ENCODE results near the gene ZNF746.
"Not testable (repeated sequence)": the region's sequence is repeated elsewhere in the genome, so short reads cannot be mapped to it uniquely, and the experiment has no call there.

Gene ZNF746

DNA sequence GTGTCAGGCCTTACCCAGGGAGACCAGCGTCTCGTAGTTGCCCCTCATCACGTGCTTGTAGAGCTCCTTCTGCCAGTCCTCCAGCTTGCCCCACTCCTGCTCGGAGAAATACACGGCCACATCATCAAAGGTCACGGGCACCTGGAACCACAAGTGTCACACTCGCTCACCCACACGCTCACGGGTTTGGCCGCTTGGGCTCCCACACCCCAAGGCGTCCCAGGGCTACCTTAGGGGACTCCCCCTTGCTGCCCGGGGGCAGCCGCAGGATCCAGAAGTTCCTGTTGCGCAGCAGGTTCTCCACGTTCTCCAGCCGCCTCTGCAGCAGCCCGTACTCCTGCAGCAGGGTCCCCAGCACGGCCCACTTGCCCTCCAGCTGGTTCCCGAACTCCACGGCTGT lies 3.6 kb downstream of the ZNF746 start:
- Histone ChIP-seq H3K36me3 (replicated peaks in 1 of 2; ENCODE audit: control insufficient read depth in 2 of 2, insufficient read depth in 2 of 2, low read length in 2 of 2) (peaks cover 36 to 67% of the 10 kb centered on the region in 2 donors), H3K27me3 (ENCODE audit: control insufficient read depth in 3 of 3, insufficient read depth in 3 of 3, low read depth in 1 of 3, low read length in 3 of 3) (peaks cover 0 to 11% (median 0%) of the 10 kb centered on the region in 3 experiments)
- not testable (repeated sequence) for H3K4me3 ChIP-seq (ENCODE audit: low read length in 2 of 2); H2AK5ac ChIP-seq (ENCODE audit: low read depth, low read length); H2BK5ac ChIP-seq (ENCODE audit: low read length); H3K14ac ChIP-seq (ENCODE audit: low read length); H3K9ac ChIP-seq (ENCODE audit: low read depth, low read length, poor library complexity); H3K4me2 ChIP-seq (ENCODE audit: insufficient read depth, low read length, poor library complexity, severe bottlenecking); H4K91ac ChIP-seq (ENCODE audit: low read depth, low read length, poor library complexity); H3K4me1 ChIP-seq (ENCODE audit: control insufficient read depth in 2 of 2, insufficient read depth in 1 of 2, low read depth in 1 of 2, low read length in 2 of 2); H2BK120ac ChIP-seq (ENCODE audit: low read depth, low read length); H3K27ac ChIP-seq (replicated peaks; ENCODE audit: low read length); H3K9me3 ChIP-seq (replicated peaks in 1 of 2; ENCODE audit: control insufficient read depth in 2 of 2, insufficient read depth in 1 of 2, low read depth in 1 of 2, low read length in 2 of 2); H3K4ac ChIP-seq (ENCODE audit: low read length); H2AFZ ChIP-seq (ENCODE audit: low read length); H3K23ac ChIP-seq (ENCODE audit: low read depth, low read length, poor library complexity); H3K18ac ChIP-seq (ENCODE audit: low read length); H4K8ac ChIP-seq (ENCODE audit: low read depth, low read length); H3K79me1 ChIP-seq (ENCODE audit: low read depth, low read length); DNase-seq (ENCODE audit: low spot score); H2BK15ac ChIP-seq (ENCODE audit: low read length); H2BK12ac ChIP-seq (ENCODE audit: low read length)
- WGBS, 2 donors (ENCODE audit: extremely low coverage in 2 of 2, insufficient read length in 2 of 2, insufficient replicate concordance in 1 of 2), result no CpG with 5 or more reads among the region's 20 CpGs

DNA sequence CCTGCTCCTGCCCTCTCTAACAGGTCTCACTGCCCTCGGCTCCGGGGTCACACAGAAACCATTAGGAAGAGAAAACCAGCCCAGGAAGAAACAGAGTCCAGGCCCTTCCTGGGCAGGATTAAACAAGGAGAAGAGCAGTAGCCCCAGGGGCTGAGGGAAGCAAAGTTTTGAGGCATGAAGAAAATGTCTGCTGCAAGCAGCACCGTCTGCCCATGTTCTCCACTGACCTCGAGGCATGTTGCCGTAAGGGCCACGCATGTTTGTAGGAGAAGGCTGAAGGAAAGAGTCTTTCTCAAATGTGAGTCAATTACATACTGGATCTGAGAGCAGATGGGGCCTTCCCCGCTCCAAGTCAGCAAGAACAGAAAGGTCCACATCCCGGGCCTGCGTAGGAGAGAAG lies 4.2 kb downstream of the ZNF746 start:
- H3K4me1 ChIP-seq (ENCODE audit: control insufficient read depth in 2 of 2, insufficient read depth in 1 of 2, low read depth in 1 of 2, low read length in 2 of 2), result peaks cover 4 to 6% of the 10 kb centered on the region in 2 donors
- H2BK5ac ChIP-seq (ENCODE audit: low read length), result no peak overlapping the region
- H2BK15ac ChIP-seq (ENCODE audit: low read length), result no peak overlapping the region
- no peak overlapping the region for H2BK12ac ChIP-seq (ENCODE audit: low read length)
- no peak overlapping the region for H3K9ac ChIP-seq (ENCODE audit: low read depth, low read length, poor library complexity)
- no peak for DNase-seq (ENCODE audit: low spot score)
- no peak overlapping the region for H3K4me3 ChIP-seq (ENCODE audit: low read length in 2 of 2)
- H3K14ac ChIP-seq (ENCODE audit: low read length), result no peak overlapping the region
- H3K4me2 ChIP-seq (ENCODE audit: insufficient read depth, low read length, poor library complexity, severe bottlenecking), result no peak overlapping the region
- WGBS, 2 donors (ENCODE audit: extremely low coverage in 2 of 2, insufficient read length in 2 of 2, insufficient replicate concordance in 1 of 2), result no CpG with 5 or more reads among the region's 9 CpGs
- no peak overlapping the region for H3K18ac ChIP-seq (ENCODE audit: low read length)
- H3K79me1 ChIP-seq (ENCODE audit: low read depth, low read length), result peaks cover 10% of the 10 kb centered on the region
- H2AFZ ChIP-seq (ENCODE audit: low read length), result no peak overlapping the region
- no peak overlapping the region for H4K91ac ChIP-seq (ENCODE audit: low read depth, low read length, poor library complexity)
- no peak overlapping the region for H2AK5ac ChIP-seq (ENCODE audit: low read depth, low read length)
- no peaks in the 10 kb centered on the region for H3K9me3 ChIP-seq (replicated peaks in 1 of 2; ENCODE audit: control insufficient read depth in 2 of 2, insufficient read depth in 1 of 2, low read depth in 1 of 2, low read length in 2 of 2)
- H3K23ac ChIP-seq (ENCODE audit: low read depth, low read length, poor library complexity), result no peak overlapping the region
- H3K4ac ChIP-seq (ENCODE audit: low read length), result no peak overlapping the region
- no peak overlapping the region for H2BK120ac ChIP-seq (ENCODE audit: low read depth, low read length)
- H3K27me3 ChIP-seq (ENCODE audit: control insufficient read depth in 3 of 3, insufficient read depth in 3 of 3, low read depth in 1 of 3, low read length in 3 of 3), result peaks cover 0 to 4% (median 0%) of the 10 kb centered on the region in 3 experiments
- peaks cover 38 to 73% of the 10 kb centered on the region in 2 donors for H3K36me3 ChIP-seq (replicated peaks in 1 of 2; ENCODE audit: control insufficient read depth in 2 of 2, insufficient read depth in 2 of 2, low read length in 2 of 2)
- H3K27ac ChIP-seq (replicated peaks; ENCODE audit: low read length), result no peak overlapping the region
- H4K8ac ChIP-seq (ENCODE audit: low read depth, low read length), result no peak overlapping the region

DNA sequence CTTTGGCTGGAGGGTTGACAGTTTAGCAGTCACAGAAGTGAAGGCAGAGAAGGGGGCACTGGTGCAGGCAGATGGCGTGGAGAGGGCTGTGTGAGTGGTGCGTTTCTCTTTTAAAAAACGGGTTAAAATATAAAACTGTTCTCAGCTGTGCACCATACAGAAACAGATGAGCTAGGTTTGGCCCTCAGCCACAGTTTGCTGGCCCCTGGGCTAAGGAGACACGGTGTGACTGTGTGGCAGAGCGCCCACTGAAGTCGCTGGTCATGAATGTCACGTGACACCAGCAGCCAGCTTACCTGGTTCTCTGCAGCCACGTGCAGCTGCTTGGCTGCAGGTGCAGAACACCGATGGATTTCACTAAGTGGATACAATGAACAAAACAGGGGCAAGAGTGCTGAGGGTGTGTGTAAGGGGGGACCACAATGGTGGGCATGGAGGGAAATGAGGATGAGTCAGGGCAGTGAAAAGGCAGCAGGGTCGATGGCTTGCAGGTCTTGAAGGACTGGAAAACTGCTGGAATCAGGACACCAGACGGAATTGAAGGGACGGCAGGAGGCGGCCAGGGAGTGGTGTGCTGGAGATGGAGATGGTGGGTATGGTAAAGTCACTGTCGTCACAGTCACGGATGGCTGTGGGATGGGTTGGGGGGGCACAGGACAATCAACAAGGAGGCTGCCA lies 7.4 kb downstream of the ZNF746 start:
- no CpG with 5 or more reads among the region's 15 CpGs for WGBS, 2 donors (ENCODE audit: extremely low coverage in 2 of 2, insufficient read length in 2 of 2, insufficient replicate concordance in 1 of 2)
- no peak overlapping the region for H3K14ac ChIP-seq (ENCODE audit: low read length)

DNA sequence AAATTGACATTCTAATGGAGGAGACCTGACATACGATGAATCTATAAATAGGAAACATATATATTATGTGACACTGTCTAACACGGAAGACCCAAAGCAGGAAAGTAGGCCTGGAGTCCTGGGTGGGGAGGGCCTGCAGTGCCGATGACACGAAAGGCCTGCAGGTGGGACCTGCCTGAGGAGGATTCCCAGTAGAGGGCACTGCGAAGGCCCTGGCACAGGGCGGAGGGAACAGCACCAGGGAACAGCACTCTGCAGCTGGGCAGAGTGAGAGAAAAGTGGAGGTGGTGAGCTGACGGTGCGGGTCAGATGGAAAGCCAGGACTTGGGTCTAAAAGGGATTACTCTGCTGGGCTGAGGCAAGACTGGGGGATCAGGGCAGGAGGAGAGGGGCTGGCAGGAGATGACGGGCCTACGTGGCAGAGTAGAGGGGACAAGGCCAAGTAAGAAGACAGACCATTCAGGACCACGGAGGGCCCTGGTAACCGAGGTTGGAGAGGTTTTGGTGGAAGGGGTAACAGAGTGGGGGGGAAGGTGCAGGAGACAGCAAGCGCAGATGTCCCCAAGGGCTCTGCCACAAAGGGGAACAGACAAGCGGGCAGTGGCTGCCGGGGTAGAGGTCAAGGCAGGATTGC lies 8.1 kb downstream of the ZNF746 start:
- no peak overlapping the region for H3K4ac ChIP-seq (ENCODE audit: low read length)
- H3K4me1 ChIP-seq (ENCODE audit: control insufficient read depth in 2 of 2, insufficient read depth in 1 of 2, low read depth in 1 of 2, low read length in 2 of 2), result no peaks in the 10 kb centered on the region
- H3K4me3 ChIP-seq (ENCODE audit: low read length in 2 of 2), result no peak overlapping the region
- no peak overlapping the region for H2BK120ac ChIP-seq (ENCODE audit: low read depth, low read length)
- peaks cover 1% of the 10 kb centered on the region for H3K79me1 ChIP-seq (ENCODE audit: low read depth, low read length)
- WGBS, 2 donors (ENCODE audit: extremely low coverage in 2 of 2, insufficient read length in 2 of 2, insufficient replicate concordance in 1 of 2), result no CpG with 5 or more reads among the region's 15 CpGs
- peaks cover 46 to 94% of the 10 kb centered on the region in 2 donors for H3K36me3 ChIP-seq (replicated peaks in 1 of 2; ENCODE audit: control insufficient read depth in 2 of 2, insufficient read depth in 2 of 2, low read length in 2 of 2)
- H4K8ac ChIP-seq (ENCODE audit: low read depth, low read length), result no peak overlapping the region
- H3K27ac ChIP-seq (replicated peaks; ENCODE audit: low read length), result no peak overlapping the region
- H3K9me3 ChIP-seq (replicated peaks in 1 of 2; ENCODE audit: control insufficient read depth in 2 of 2, insufficient read depth in 1 of 2, low read depth in 1 of 2, low read length in 2 of 2), result no peaks in the 10 kb centered on the region
- H3K23ac ChIP-seq (ENCODE audit: low read depth, low read length, poor library complexity), result no peak overlapping the region
- no peak overlapping the region for H2AK5ac ChIP-seq (ENCODE audit: low read depth, low read length)
- H2AFZ ChIP-seq (ENCODE audit: low read length), result no peak overlapping the region
- no peak overlapping the region for H2BK12ac ChIP-seq (ENCODE audit: low read length)
- no peak overlapping the region for H2BK5ac ChIP-seq (ENCODE audit: low read length)
- no peak overlapping the region for H4K91ac ChIP-seq (ENCODE audit: low read depth, low read length, poor library complexity)
- H3K4me2 ChIP-seq (ENCODE audit: insufficient read depth, low read length, poor library complexity, severe bottlenecking), result no peak overlapping the region
- no peak overlapping the region for H2BK15ac ChIP-seq (ENCODE audit: low read length)
- H3K27me3 ChIP-seq (ENCODE audit: control insufficient read depth in 3 of 3, insufficient read depth in 3 of 3, low read depth in 1 of 3, low read length in 3 of 3), result no peaks in the 10 kb centered on the region
- no peak overlapping the region for H3K9ac ChIP-seq (ENCODE audit: low read depth, low read length, poor library complexity)
- no peak overlapping the region for H3K14ac ChIP-seq (ENCODE audit: low read length)
- DNase-seq (ENCODE audit: low spot score), result no peak
- no peak overlapping the region for H3K18ac ChIP-seq (ENCODE audit: low read length)

More for the DNA sequence above, 7.4 kb downstream of the ZNF746 start:
- Histone ChIP-seq H2BK120ac (ENCODE audit: low read depth, low read length) (no peak overlapping the region), H2AFZ (ENCODE audit: low read length) (no peak overlapping the region), H2BK5ac (ENCODE audit: low read length) (no peak overlapping the region), H3K9ac (ENCODE audit: low read depth, low read length, poor library complexity) (no peak overlapping the region), H4K91ac (ENCODE audit: low read depth, low read length, poor library complexity) (no peak overlapping the region), H3K4ac (ENCODE audit: low read length) (no peak overlapping the region), H3K23ac (ENCODE audit: low read depth, low read length, poor library complexity) (no peak overlapping the region), H3K4me3 (ENCODE audit: low read length in 2 of 2) (peak overlapping the region in 1 of 2 donors; percentile 55), H2AK5ac (ENCODE audit: low read depth, low read length) (no peak overlapping the region), H3K27me3 (ENCODE audit: control insufficient read depth in 3 of 3, insufficient read depth in 3 of 3, low read depth in 1 of 3, low read length in 3 of 3) (no peaks in the 10 kb centered on the region), H3K79me1 (ENCODE audit: low read depth, low read length) (peaks cover 1% of the 10 kb centered on the region), H2BK12ac (ENCODE audit: low read length) (no peak overlapping the region), H3K9me3 (replicated peaks in 1 of 2; ENCODE audit: control insufficient read depth in 2 of 2, insufficient read depth in 1 of 2, low read depth in 1 of 2, low read length in 2 of 2) (no peaks in the 10 kb centered on the region), H3K27ac (replicated peaks; ENCODE audit: low read length) (no peak overlapping the region), H3K18ac (ENCODE audit: low read length) (no peak overlapping the region), H3K36me3 (replicated peaks in 1 of 2; ENCODE audit: control insufficient read depth in 2 of 2, insufficient read depth in 2 of 2, low read length in 2 of 2) (peaks cover 46 to 95% of the 10 kb centered on the region in 2 donors), H3K4me1 (ENCODE audit: control insufficient read depth in 2 of 2, insufficient read depth in 1 of 2, low read depth in 1 of 2, low read length in 2 of 2) (peaks cover 0 to 1% of the 10 kb centered on the region in 2 donors), H4K8ac (ENCODE audit: low read depth, low read length) (no peak overlapping the region), H3K4me2 (ENCODE audit: insufficient read depth, low read length, poor library complexity, severe bottlenecking) (no peak overlapping the region), H2BK15ac (ENCODE audit: low read length) (no peak overlapping the region)
- no peak for DNase-seq (ENCODE audit: low spot score)
